ENCODE data around the gene SLCO2A1.
A peak's percentile ranks its signal among the peaks of the same experiment; 100 is the strongest.

The SLCO2A1 gene

GRCh38 chr3:133997871-133998635 lies 31.7 kb downstream of the SLCO2A1 start:
- DNase-seq, result no peak

GRCh38 chr3:133996996-133997395 lies 32.7 kb downstream of the SLCO2A1 start:
- DNase-seq, result no peak

GRCh38 chr3:133996251-133996661 lies 33.5 kb downstream of the SLCO2A1 start:
- no peak for DNase-seq

- DNase-seq, result no peak
Observed at GRCh38 chr3:133995264-133995663, 34.5 kb downstream of the SLCO2A1 start.

- DNase-seq, result no peak
Observed at GRCh38 chr3:133994166-133994890, 35.4 kb downstream of the SLCO2A1 start.

- no peak for DNase-seq
Observed at GRCh38 chr3:133992951-133993620, 36.6 kb downstream of the SLCO2A1 start.

- DNase-seq, result no peak
Observed at GRCh38 chr3:133992381-133992780, 37.3 kb downstream of the SLCO2A1 start.

GRCh38 chr3:133991637-133992036 lies 38.1 kb downstream of the SLCO2A1 start:
- DNase-seq, result no peak

GRCh38 chr3:133991209-133991608 lies 38.5 kb downstream of the SLCO2A1 start:
- DNase-seq, result no peak

GRCh38 chr3:133989936-133990702 lies 39.6 kb downstream of the SLCO2A1 start:
- DNase-seq, result no peak

GRCh38 chr3:133988631-133989161 lies 41.0 kb downstream of the SLCO2A1 start:
- no peak for DNase-seq

GRCh38 chr3:133987948-133988484 lies 41.7 kb downstream of the SLCO2A1 start:
- no peak for DNase-seq

- peak; percentile 43 for DNase-seq
Observed at GRCh38 chr3:133987136-133987535, 42.6 kb downstream of the SLCO2A1 start.

GRCh38 chr3:133986311-133986710 lies 43.4 kb downstream of the SLCO2A1 start:
- peak; percentile 71 for DNase-seq

GRCh38 chr3:133984975-133985374 lies 44.8 kb downstream of the SLCO2A1 start:
- no peak for DNase-seq

GRCh38 chr3:133983576-133984560 lies 45.9 kb downstream of the SLCO2A1 start:
- DNase-seq, result no peak

- no peak for DNase-seq
Observed at GRCh38 chr3:133983126-133983525, 46.6 kb downstream of the SLCO2A1 start.

GRCh38 chr3:133980550-133980949 lies 49.2 kb downstream of the SLCO2A1 start:
- DNase-seq, result no peak

- DNase-seq, result no peak
Observed at GRCh38 chr3:133980035-133980434, 49.7 kb downstream of the SLCO2A1 start.

GRCh38 chr3:133979553-133979952 lies 50.2 kb downstream of the SLCO2A1 start:
- no peak for DNase-seq

- DNase-seq, result no peak
Observed at GRCh38 chr3:133977568-133977967, 52.2 kb downstream of the SLCO2A1 start.

Data from DMS53 (cell line).